ENCODE measurements around the gene ACTN1.

DNA sequence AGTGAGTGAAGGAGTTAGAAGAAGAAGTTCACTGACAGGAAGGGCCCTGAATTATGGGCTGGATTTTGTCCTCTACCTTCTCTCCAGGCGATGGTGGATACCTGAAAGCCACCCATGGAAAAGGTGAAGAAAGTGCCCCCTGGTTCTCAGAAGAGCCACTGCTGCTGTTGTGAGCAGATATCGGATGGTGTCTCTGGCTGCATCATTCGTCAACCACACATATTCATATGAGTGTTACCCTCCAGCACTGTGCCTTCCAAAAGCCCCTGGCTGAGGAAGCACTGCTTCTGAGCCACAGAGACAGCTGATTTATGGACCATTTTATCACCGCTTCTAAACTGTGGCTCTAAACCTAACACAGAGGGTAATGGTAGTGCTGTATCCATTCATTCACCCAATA lies 2.0 kb upstream of the ACTN1 start:
- TF ChIP-seq SUZ12 (IDR thresholded peaks at IDR 0.05; ENCODE audit: low read length) (no peak), EZH2 (IDR thresholded peaks at IDR 0.05; ENCODE audit: low read depth, low read length, severe bottlenecking) (no peak), YY1 (IDR thresholded peaks at IDR 0.05; ENCODE audit: low read depth, low read length) (no peak)

Data from H1 (cell line).